ENCODE results near the gene BATF3.
"Not testable (repeated sequence)": the region's sequence is repeated elsewhere in the genome, so short reads cannot be mapped to it uniquely, and the experiment has no call there.

The BATF3 gene

GRCh38 chr1:212645546-212646543 lies 53.8 kb downstream of the BATF3 start:
- no peaks in the 10 kb centered on the region for H3K36me3 ChIP-seq (ENCODE audit: control insufficient read depth, insufficient read depth, low read length)
- H3K27me3 ChIP-seq (ENCODE audit: control insufficient read depth, insufficient read depth, low read length): no peaks in the 10 kb centered on the region
- no peak overlapping the region for H3K4me3 ChIP-seq (ENCODE audit: low read length)
- H3K9ac ChIP-seq (ENCODE audit: low read length): no peak overlapping the region
- no peak overlapping the region for H3K27ac ChIP-seq (ENCODE audit: low read depth, low read length)
- no peaks in the 10 kb centered on the region for H3K4me1 ChIP-seq (ENCODE audit: control insufficient read depth, insufficient read depth, low read length)

DNA sequence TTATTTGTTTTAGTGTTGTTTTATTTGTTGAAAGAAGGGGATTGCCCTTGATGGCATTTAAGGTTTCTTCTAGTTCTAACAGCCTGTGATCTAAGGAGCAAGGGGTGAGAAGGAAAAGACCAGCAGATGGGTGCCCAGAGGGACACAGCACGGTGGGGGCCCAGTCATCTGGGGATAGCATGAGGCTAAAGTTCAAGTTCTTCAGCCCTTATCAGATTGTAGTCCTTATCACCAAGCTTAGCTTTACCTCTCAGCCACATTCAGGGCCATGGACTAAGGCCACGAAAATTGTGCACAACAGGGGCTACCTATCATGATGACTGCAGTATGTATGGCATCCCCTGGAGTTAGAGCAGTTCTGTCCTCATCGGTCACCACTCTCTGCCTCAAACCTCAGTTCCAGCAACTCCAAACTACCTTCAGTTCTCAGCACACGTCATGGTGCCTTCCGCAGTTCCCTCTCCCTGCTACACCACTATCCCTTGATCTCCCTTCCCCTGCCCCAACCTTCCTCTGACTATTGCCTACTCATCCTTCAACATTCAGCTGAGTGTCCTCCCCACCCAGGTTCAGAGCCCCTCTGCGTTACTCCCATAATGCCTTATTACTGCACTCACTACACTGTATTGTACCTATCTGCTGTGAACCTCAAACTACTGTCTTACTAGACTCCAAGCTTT lies 54.6 kb downstream of the BATF3 start:
- H3K27me3 ChIP-seq (ENCODE audit: control insufficient read depth, insufficient read depth, low read length): no peaks in the 10 kb centered on the region
- no peak overlapping the region for H3K9ac ChIP-seq (ENCODE audit: low read length)
- H3K36me3 ChIP-seq (ENCODE audit: control insufficient read depth, insufficient read depth, low read length): no peaks in the 10 kb centered on the region
- H3K27ac ChIP-seq (ENCODE audit: low read depth, low read length): no peak overlapping the region
- H3K4me3 ChIP-seq (ENCODE audit: low read length): no peak overlapping the region
- no peaks in the 10 kb centered on the region for H3K4me1 ChIP-seq (ENCODE audit: control insufficient read depth, insufficient read depth, low read length)

- H3K36me3 ChIP-seq (ENCODE audit: control insufficient read depth, insufficient read depth, low read length): no peaks in the 10 kb centered on the region
These were observed 55.8 kb downstream of the BATF3 start for GRCh38 chr1:212643877-212644276.

DNA sequence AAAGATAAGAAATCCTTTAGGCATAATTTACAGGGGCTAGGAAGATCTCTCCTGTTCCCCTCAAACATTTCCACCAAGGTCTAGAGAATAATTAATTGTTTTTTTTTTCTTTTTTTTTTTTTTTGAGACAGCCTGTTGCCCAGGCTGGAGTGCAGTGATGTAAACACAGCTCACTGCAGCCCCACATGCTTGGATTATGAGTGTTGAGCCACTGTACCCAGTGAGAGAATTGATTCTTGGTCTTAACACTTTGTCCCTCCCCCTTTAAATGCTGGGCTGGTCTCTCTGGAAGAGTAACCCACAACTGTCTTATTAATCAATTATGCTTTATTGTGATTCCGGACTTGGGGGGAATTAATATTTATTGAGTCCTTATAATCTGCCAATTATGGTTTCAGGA lies 57.7 kb downstream of the BATF3 start:
- no peaks in the 10 kb centered on the region for H3K27me3 ChIP-seq (ENCODE audit: control insufficient read depth, insufficient read depth, low read length)
- H3K4me1 ChIP-seq (ENCODE audit: control insufficient read depth, insufficient read depth, low read length): no peaks in the 10 kb centered on the region
- H3K36me3 ChIP-seq (ENCODE audit: control insufficient read depth, insufficient read depth, low read length): no peaks in the 10 kb centered on the region
- no peak overlapping the region for H3K27ac ChIP-seq (ENCODE audit: low read depth, low read length)
- H3K9ac ChIP-seq (ENCODE audit: low read length): no peak overlapping the region
- no peak overlapping the region for H3K4me3 ChIP-seq (ENCODE audit: low read length)

More at GRCh38 chr1:212643877-212644276, 55.8 kb downstream of the BATF3 start:
- H3K27me3 ChIP-seq (ENCODE audit: control insufficient read depth, insufficient read depth, low read length): no peaks in the 10 kb centered on the region
- no peaks in the 10 kb centered on the region for H3K4me1 ChIP-seq (ENCODE audit: control insufficient read depth, insufficient read depth, low read length)
- no peak overlapping the region for H3K9ac ChIP-seq (ENCODE audit: low read length)
- H3K27ac ChIP-seq (ENCODE audit: low read depth, low read length): no peak overlapping the region
- no peak overlapping the region for H3K4me3 ChIP-seq (ENCODE audit: low read length)

- no peaks in the 10 kb centered on the region for H3K27me3 ChIP-seq (ENCODE audit: control insufficient read depth, insufficient read depth, low read length)
- H3K9ac ChIP-seq (ENCODE audit: low read length): no peak overlapping the region
- H3K4me1 ChIP-seq (ENCODE audit: control insufficient read depth, insufficient read depth, low read length): peaks cover 4% of the 10 kb centered on the region
- no peaks in the 10 kb centered on the region for H3K36me3 ChIP-seq (ENCODE audit: control insufficient read depth, insufficient read depth, low read length)
- H3K27ac ChIP-seq (ENCODE audit: low read depth, low read length): no peak overlapping the region
- no peak overlapping the region for H3K4me3 ChIP-seq (ENCODE audit: low read length)
These were observed 59.3 kb downstream of the BATF3 start for GRCh38 chr1:212640223-212640878.

GRCh38 chr1:212639524-212639923 lies 60.1 kb downstream of the BATF3 start:
- H3K27me3 ChIP-seq (ENCODE audit: control insufficient read depth, insufficient read depth, low read length); H3K4me3 ChIP-seq (ENCODE audit: low read length); H3K9ac ChIP-seq (ENCODE audit: low read length); H3K27ac ChIP-seq (ENCODE audit: low read depth, low read length); H3K4me1 ChIP-seq (ENCODE audit: control insufficient read depth, insufficient read depth, low read length); H3K36me3 ChIP-seq (ENCODE audit: control insufficient read depth, insufficient read depth, low read length): not testable (repeated sequence)

DNA sequence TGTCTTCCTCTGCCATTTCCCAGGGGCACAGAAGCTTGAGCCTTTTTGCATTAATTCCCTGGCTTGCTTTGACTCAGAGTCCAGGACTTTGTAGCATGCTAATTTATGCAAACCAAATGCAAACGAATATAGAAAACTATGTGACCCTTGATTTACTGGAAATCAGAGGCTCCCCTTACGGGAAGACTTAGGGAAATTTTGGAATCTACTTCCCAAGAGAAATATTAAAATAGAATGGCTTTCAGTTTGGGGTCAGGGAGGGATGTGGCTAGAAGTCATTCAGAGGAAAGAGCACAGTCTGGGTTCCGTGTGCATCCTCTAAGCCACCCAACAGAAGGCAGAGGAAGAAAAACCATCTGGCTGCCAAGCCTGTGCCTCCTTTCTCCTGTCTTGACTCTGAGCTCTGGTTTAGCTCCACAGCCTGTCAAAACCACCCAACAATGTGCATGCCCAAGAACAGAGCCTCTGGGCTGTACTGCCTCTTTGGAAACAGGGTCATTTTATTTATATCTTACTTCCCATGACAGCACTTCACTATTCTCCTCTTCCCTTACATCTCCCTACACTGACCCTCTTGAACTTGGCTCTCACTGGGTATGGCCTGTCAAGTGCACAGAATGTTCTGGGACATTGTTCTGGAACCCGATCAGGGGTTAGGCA lies 61.0 kb downstream of the BATF3 start:
- Histone ChIP-seq H3K27me3 (ENCODE audit: control insufficient read depth, insufficient read depth, low read length) (no peaks in the 10 kb centered on the region), H3K4me3 (ENCODE audit: low read length) (no peak overlapping the region), H3K36me3 (ENCODE audit: control insufficient read depth, insufficient read depth, low read length) (no peaks in the 10 kb centered on the region), H3K4me1 (ENCODE audit: control insufficient read depth, insufficient read depth, low read length) (peaks cover 4% of the 10 kb centered on the region), H3K27ac (ENCODE audit: low read depth, low read length) (peak overlapping the region; percentile 54), H3K9ac (ENCODE audit: low read length) (no peak overlapping the region)

DNA sequence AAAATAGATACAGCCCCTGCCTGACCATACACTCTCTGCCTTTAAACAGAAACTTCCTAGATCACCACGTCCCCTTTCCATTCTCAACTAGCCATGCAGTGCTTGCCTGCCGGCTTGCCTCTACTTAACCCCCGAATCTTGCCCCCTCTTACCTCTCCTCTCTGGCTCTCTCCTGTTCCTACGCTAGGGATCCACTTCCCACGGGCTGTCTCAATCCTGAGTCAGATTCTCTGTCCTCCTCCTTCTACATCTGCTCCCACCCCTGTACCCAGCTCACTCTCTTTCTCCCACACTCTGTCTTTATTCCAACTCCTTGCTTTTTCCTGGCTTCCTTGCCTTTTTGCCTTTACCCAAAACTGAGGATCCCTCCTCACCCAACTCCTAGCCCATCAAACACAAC lies 61.7 kb downstream of the BATF3 start:
- Histone ChIP-seq H3K36me3 (ENCODE audit: control insufficient read depth, insufficient read depth, low read length) (no peaks in the 10 kb centered on the region), H3K4me1 (ENCODE audit: control insufficient read depth, insufficient read depth, low read length) (peaks cover 4% of the 10 kb centered on the region), H3K9ac (ENCODE audit: low read length) (no peak overlapping the region), H3K27ac (ENCODE audit: low read depth, low read length) (no peak overlapping the region), H3K4me3 (ENCODE audit: low read length) (no peak overlapping the region), H3K27me3 (ENCODE audit: control insufficient read depth, insufficient read depth, low read length) (no peaks in the 10 kb centered on the region)
